ENCODE results near the gene KDSR. TPM values are rescaled to one million over a fixed set of nuclear protein-coding genes. Genes with fewer than 3 reads are reported as not detected.
A peak's percentile ranks its signal among the peaks of the same experiment; 100 is the strongest.

KDSR gene
- total and polyA plus RNA-seq, 8 donors: 6.4 to 199 (median 11.6) TPM

DNA sequence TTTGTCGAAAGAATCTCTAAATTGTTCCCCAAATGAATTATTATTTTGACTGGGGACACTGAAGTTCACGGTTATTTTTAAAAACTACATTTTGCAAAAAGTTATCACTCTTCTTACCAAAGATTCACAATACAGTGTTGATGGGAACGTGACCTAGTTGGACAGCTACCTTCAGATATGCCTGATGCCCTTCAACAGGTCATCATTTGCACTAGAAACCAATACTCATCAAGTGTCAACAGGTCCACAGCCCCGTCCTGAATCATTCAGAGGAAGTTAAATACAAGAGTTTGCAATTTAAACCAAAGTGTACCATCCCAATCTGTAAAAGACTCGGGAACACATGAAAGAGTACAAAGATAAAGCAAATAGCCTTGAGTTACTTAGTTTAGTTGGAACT, 75.7 kb downstream of the KDSR start:
- Histone ChIP-seq H3K9me3 (no peaks in the 10 kb centered on the region), H3K4me1 (peaks cover 0 to 62% (median 31%) of the 10 kb centered on the region in 4 donors), H3K27ac (no peak overlapping the region), H3K4me3 (no peak overlapping the region), H3K27me3 (no peaks in the 10 kb centered on the region), H3K36me3 (no peaks in the 10 kb centered on the region)
- DNase-seq: no peak
- intact Hi-C loops (cut with DNase I; ENCODE audit: low total_unique reads): no loop called here
- TF ChIP-seq EP300 (IDR thresholded peaks at IDR 0.05) (no peak), POLR2A (IDR thresholded peaks at IDR 0.05) (no peak), POLR2AphosphoS5 (IDR thresholded peaks at IDR 0.05) (no peak)
- TF ChIP-seq, protein P1, sequence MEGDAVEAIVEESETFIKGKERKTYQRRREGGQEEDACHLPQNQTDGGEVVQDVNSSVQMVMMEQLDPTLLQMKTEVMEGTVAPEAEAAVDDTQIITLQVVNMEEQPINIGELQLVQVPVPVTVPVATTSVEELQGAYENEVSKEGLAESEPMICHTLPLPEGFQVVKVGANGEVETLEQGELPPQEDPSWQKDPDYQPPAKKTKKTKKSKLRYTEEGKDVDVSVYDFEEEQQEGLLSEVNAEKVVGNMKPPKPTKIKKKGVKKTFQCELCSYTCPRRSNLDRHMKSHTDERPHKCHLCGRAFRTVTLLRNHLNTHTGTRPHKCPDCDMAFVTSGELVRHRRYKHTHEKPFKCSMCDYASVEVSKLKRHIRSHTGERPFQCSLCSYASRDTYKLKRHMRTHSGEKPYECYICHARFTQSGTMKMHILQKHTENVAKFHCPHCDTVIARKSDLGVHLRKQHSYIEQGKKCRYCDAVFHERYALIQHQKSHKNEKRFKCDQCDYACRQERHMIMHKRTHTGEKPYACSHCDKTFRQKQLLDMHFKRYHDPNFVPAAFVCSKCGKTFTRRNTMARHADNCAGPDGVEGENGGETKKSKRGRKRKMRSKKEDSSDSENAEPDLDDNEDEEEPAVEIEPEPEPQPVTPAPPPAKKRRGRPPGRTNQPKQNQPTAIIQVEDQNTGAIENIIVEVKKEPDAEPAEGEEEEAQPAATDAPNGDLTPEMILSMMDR (IDR thresholded peaks at IDR 0.05): no peak
- 84 to 90% (median 86%) methylated on average over 5 of the region's 5 CpGs for WGBS, 5 donors

DNA sequence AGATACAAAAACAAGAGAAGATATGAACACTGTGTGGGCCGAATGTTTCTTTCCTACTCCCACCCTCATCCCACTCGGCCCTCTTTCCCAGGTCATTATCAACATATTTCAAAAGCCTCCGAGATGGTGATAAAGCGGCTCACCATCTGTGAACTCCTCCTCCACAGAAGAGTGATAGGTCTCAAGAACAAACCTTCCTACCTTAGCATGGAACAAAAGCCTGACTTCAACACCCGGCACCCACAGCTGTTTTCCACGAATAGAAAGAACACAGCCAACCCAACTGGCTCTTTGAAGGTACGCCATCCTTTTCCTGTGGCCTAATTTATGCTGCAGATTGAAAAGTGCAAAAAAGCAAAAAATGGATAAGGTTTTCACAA, 76.2 kb downstream of the KDSR start:
- intact Hi-C loops (cut with DNase I; ENCODE audit: low total_unique reads): no loop called here
- Histone ChIP-seq H3K4me3 (no peak overlapping the region), H3K9me3 (no peaks in the 10 kb centered on the region), H3K27ac (peak overlapping the region in 1 of 5 donors; percentile 34), H3K36me3 (no peaks in the 10 kb centered on the region), H3K27me3 (no peaks in the 10 kb centered on the region), H3K4me1 (peaks cover 0 to 67% (median 29%) of the 10 kb centered on the region in 4 donors)
- TF ChIP-seq, protein P1 (IDR thresholded peaks at IDR 0.05): no peak
- TF ChIP-seq POLR2A (IDR thresholded peaks at IDR 0.05): no peak
- TF ChIP-seq EP300 (IDR thresholded peaks at IDR 0.05): no peak
- no peak for TF ChIP-seq POLR2AphosphoS5 (IDR thresholded peaks at IDR 0.05)
- WGBS, 5 donors: 71 to 89% (median 81%) methylated on average over 7 of the region's 7 CpGs
- DNase-seq: no peak

DNA sequence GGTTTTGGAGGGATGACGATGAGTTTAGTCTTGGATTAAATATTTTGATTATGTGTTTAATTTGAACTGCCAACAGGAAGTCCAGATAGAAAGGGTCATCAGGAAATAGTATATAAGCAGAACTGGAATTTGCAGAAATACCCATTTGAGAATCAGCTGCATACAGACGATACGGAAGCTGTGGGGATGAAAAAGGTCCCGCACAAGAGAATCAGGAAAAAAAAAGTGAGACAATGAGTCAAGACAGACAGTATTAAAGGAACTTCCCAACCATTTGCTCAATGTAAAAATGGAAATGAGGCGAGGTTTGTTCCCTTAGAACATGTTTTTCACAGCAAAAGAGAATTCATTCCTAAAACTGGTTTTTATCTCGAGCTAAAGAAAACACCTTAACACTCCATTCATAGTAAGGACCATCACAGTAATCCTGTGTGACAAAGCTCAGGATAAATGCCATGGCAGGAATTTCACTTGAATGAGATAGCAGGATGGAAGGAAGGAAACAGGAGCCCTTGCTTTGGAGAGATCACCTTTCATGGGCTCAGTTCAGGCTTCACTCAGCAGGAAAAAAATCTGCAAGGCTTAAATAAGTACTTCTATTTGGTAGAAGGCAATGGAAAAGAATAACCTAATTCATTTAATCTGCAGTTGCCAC, 76.7 kb downstream of the KDSR start:
- intact Hi-C loops (cut with DNase I; ENCODE audit: low total_unique reads): no loop called here
- no peaks in the 10 kb centered on the region for H3K9me3 ChIP-seq
- DNase-seq: no peak
- H3K4me3 ChIP-seq: no peak overlapping the region
- TF ChIP-seq EP300 (IDR thresholded peaks at IDR 0.05) (no peak), POLR2AphosphoS5 (IDR thresholded peaks at IDR 0.05) (no peak), POLR2A (IDR thresholded peaks at IDR 0.05) (no peak)
- TF ChIP-seq, protein P1 (IDR thresholded peaks at IDR 0.05): no peak
- 65 to 77% (median 70%) methylated on average over 6 of the region's 6 CpGs for WGBS, 5 donors
- peak overlapping the region in 2 of 5 donors; percentile 11 to 34 for H3K27ac ChIP-seq
- peaks cover 0 to 71% (median 31%) of the 10 kb centered on the region in 4 donors for H3K4me1 ChIP-seq
- H3K27me3 ChIP-seq: no peaks in the 10 kb centered on the region
- H3K36me3 ChIP-seq: no peaks in the 10 kb centered on the region

DNA sequence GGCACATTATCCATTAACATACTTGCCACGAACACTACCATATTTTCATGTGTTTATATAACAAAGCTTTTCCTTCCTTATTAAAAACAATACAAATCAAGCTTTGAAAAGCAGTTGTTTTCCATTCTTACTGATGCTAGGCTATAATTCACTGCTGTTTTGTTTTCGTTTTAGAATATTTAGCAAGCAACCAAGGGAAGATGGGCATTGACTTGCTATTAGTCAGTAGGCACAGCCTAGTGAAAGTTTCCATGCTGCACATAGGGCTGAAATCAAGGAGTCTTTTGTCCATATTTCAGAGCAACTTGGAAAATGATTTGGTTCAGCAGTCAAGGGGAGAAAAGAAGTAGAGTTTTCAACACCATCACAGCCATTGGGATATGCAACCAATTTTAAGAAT, 78.7 kb downstream of the KDSR start:
- peaks cover 0 to 77% (median 38%) of the 10 kb centered on the region in 4 donors for H3K4me1 ChIP-seq
- H3K4me3 ChIP-seq: no peak overlapping the region
- no peak for DNase-seq
- TF ChIP-seq, protein P1 (IDR thresholded peaks at IDR 0.05): no peak
- TF ChIP-seq EP300 (IDR thresholded peaks at IDR 0.05) (no peak), POLR2AphosphoS5 (IDR thresholded peaks at IDR 0.05) (no peak), POLR2A (IDR thresholded peaks at IDR 0.05) (no peak)
- intact Hi-C loops (cut with DNase I; ENCODE audit: low total_unique reads): no loop called here
- no peaks in the 10 kb centered on the region for H3K27me3 ChIP-seq
- peak overlapping the region in 3 of 5 donors; percentile 17 to 48 (median 36) for H3K27ac ChIP-seq
- H3K36me3 ChIP-seq: no peaks in the 10 kb centered on the region
- 58 to 84% (median 69%) methylated on average over 2 of the region's 2 CpGs for WGBS, 5 donors
- no peaks in the 10 kb centered on the region for H3K9me3 ChIP-seq

All from stomach (tissue), 9 donors.